H4 (cell line): ENCODE measurements around the gene MED10. TPM values are rescaled to one million over a fixed set of nuclear protein-coding genes. Genes with fewer than 3 reads are reported as not detected.
"Not testable (repeated sequence)": the region's sequence is repeated elsewhere in the genome, so short reads cannot be mapped to it uniquely, and the experiment has no call there.

Experiments
- DNase-seq: peaks from one replicate; pipeline ENCODE4 v3.0.0-alpha.2; 2015; ENCODE audit warnings: low spot score
- total RNA-seq: library from RNA; depleted of rRNA; stranded (reverse); fragments of >200 nt; shearing (Covaris generic); gene quantifications from 2 replicates; pipeline ENCODE4 v1.2.3, GENCODE V29; 2014

The MED10 gene
- total RNA-seq, 1 experiment from 2014 or later, result 12.2 TPM

- DNase-seq, result no peak
These were observed 5.1 kb downstream of the MED10 start for GRCh38 chr5:6373081-6373846.

- no peak for DNase-seq
These were observed 5.9 kb downstream of the MED10 start for GRCh38 chr5:6372251-6373080.

- no peak for DNase-seq
These were observed 7.1 kb downstream of the MED10 start for GRCh38 chr5:6371079-6371810.

- no peak for DNase-seq
These were observed 7.8 kb downstream of the MED10 start for GRCh38 chr5:6370580-6370979.

DNA sequence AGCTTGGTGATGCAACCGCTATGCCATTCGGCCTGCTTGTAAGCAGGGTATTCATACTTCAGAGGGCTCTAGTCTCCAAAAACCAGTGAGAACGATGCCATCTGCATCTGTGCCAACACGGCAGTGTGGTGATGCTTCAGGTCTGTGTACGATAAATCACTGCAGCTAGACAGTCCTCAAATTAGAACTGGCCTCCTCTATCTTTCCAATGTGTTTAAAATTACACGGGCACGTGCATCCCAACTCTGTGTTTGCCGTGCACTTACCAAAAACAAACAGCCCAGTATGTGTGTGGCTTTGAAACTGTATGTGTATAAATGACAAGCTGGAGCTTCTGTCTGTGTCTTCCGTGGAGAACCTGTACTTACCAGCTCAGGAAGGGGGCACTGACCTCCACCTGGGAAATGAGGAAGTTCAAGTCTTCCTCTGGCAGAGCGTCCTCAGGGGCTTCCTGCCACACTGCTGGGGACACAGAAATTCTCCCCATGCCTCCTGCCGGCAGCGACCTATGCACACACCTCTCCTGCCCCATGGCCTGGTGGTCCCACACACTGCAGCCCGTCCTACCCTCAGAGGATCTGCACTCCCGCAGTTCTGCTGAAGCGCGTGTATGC, 12.3 kb downstream of the MED10 start:
- no peak for DNase-seq

DNA sequence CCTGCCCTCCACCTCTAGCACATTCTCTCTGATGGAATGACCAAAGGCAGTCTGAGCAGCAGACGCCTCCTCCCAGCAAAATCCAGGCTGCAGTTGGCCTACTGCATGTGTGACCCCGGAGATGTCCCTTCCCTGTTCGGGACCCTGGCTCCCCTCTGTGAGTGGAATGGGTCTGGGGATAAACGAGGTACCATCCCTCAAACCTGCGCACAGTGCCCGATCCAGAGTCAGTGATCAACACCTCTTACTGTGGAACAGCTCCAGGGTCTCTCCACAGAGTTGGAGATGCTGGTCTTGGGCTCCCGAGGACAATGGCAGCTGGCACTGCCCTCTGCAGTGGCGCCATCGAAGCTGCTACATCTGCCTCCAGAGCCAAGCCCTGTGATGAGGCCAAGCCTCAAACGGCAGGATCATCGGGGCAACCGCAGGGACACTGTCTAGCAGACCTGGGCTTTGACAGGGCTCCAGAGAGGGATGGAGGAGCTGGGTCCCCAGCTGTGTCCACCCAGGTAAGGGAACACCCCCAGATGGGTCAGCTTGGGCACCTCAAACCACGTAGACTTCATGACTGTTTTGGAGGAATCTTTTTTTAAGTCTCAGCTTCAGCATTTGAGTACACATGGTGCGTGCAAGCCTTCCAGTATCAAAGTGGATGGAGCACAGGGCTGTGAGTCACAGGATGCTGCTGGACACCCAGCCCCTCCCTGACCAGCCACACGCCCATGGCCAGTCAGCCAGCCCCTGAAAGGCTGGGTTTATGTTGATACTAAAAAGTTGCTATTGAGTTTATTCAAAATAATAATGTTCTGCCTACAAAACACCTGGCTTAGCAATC, 13.0 kb downstream of the MED10 start:
- DNase-seq, result no peak

- not testable (repeated sequence) for DNase-seq
These were observed 14.8 kb downstream of the MED10 start for GRCh38 chr5:6363454-6364011.

DNA sequence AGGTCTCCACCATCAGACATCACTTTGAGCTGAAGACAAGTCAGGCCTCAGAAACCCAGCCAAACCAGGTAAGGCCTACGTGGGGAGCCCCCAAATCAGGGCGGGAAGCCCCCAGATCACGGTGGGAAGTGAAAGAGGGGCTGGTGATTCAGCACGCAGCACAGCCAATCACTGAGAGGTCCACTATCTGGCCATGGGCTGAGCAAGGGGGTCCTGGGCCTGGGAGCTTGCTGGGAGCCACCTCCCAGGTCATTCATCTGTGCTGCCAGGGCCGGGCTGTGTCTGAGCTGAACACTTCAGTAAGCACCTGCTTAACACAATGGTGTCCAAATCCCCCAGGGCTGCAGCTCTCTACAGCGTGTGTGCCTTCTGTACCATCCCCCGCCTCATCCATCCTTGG, 15.5 kb downstream of the MED10 start:
- DNase-seq, result no peak

DNA sequence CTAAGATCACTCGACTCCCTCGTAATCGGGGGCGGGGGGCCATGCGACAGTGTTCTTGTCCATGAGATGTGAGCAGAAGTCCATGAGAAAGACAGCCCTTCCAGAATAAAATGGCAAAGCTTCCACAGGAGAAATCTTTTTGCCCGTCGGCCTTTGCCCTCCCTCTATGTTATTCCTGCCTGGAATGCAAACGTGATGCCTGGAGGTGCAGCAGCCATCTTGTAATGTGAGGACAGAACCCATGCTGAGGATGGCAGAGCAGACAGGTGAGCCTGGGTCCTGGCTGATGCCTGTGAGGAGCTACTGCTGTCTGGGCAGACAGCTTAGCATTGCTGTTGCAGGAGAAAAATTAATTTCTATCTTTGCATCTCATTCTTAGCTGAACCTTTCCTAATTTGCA, 17.2 kb downstream of the MED10 start:
- no peak for DNase-seq

GRCh38 chr5:6360323-6361072, 17.8 kb downstream of the MED10 start:
- DNase-seq, result no peak

DNA sequence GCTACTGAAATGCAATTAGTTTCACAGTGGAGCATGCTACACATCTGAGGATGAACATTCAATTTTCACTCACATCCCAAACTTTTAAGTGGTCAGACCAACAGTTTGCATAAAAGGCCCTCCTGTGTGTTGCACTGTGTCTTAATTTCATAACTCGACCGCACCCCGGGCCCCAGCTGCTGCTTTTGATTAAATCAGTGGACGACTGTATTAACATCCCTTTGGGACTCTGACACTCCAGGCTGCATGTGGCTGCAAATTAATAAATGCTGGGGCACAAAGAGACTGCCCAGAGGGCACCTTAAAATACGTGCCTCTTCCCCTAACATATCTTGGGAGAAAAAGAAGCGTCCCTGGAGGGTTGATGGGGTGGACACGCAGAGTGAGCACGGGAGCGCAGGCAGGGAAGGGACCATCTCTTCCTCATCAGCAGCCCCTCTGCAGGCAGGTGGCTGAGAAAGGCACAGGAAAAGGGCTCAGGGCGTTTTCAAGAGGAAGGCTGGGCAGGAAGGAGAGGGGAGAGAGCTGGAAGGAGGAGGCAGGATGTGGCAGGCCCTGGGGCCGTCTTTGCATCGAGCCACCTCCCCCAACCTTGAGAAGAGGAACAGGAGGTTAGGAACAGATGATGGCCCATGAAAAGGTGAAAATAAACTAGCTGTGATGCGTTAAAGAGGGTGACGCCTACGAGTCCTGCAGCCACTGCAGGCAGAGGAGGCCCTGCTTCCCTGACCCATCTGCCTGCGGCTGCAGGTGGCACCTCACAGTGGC, 18.6 kb downstream of the MED10 start:
- no peak for DNase-seq

- no peak for DNase-seq
These were observed 19.9 kb downstream of the MED10 start for GRCh38 chr5:6358434-6358820.

- not testable (repeated sequence) for DNase-seq
These were observed 20.4 kb downstream of the MED10 start for GRCh38 chr5:6357817-6358433.

GRCh38 chr5:6356578-6357164, 21.7 kb downstream of the MED10 start:
- DNase-seq, result no peak

DNA sequence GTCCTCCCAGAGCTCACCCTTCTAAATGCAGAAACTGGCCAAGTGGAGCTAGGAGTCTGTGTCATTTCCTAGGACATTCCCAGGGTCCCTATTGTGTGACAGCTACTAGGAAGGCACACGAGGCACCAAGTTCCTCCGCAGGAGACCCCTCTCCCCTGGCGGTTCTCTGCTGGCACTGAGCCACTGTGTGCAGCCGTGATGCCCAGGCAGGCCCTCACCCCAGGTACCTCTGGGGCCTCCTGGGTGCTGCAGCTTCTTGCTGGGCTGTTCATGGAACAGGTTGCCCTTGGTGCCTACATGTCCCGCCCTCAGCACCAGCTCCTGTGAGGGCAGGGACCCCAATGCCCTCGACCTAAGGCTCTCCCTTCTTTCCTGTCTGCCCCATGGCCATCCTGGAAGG, 23.1 kb downstream of the MED10 start:
- DNase-seq, result no peak

GRCh38 chr5:6354848-6355247, 23.5 kb downstream of the MED10 start:
- no peak for DNase-seq

GRCh38 chr5:6353602-6354302, 24.6 kb downstream of the MED10 start:
- DNase-seq, result no peak
